Renal pelvis (tissue), 12 donors: Measurements from ENCODE around the gene KRTAP13-1. TPM values are rescaled to one million over a fixed set of nuclear protein-coding genes. Genes with fewer than 3 reads are reported as not detected.

Source experiments
- DNase-seq: peaks from one replicate; pipeline ENCODE4 v3.0.0-alpha.2; 2013
- long read RNA-seq, 16 experiments: transcript quantifications; one replicate each; lab custom pipeline, GENCODE V29; 2026
- polyA plus RNA-seq, 3 donors: library from polyadenylated mRNA; unstranded; fragments of 120-200 nt; gene quantifications; one replicate each; pipeline ENCODE4 v1.2.1, GENCODE V29; 2013; ENCODE audit not compliant: insufficient read length in 3 of 3

Gene KRTAP13-1, protein sequence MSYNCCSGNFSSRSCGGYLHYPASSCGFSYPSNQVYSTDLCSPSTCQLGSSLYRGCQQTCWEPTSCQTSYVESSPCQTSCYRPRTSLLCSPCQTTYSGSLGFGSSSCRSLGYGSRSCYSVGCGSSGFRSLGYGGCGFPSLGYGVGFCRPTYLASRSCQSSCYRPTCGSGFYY
- not detected for polyA plus RNA-seq
- long read RNA-seq, donor 1: 0 reads
- long read RNA-seq, donor 2: 0 reads
- long read RNA-seq, donor 3: 0 reads
- long read RNA-seq, donor 4: 0 reads
- long read RNA-seq, donor 5: 0 reads
- long read RNA-seq, donor 6: 0 reads
- long read RNA-seq, donor 7: 0 reads
- long read RNA-seq, donor 8: 0 reads
- long read RNA-seq, donor 9: 0 reads
- long read RNA-seq, donor 10: 0 reads
- long read RNA-seq, donor 11: 0 reads
- long read RNA-seq, donor 12: 0 reads
- long read RNA-seq, donor 13: 0 reads
- long read RNA-seq, donor 14: 0 reads
- long read RNA-seq, donor 15: 0 reads
- long read RNA-seq, donor 16: 0 reads

- DNase-seq: no peak
Measured at GRCh38 chr21:30395731-30396130, at the start of gene KRTAP13-1. TSS of gene KRTAP13-1 (plus strand) at chr21:30396031. CDS start at chr21:30396087, 56 bp downstream.

DNA sequence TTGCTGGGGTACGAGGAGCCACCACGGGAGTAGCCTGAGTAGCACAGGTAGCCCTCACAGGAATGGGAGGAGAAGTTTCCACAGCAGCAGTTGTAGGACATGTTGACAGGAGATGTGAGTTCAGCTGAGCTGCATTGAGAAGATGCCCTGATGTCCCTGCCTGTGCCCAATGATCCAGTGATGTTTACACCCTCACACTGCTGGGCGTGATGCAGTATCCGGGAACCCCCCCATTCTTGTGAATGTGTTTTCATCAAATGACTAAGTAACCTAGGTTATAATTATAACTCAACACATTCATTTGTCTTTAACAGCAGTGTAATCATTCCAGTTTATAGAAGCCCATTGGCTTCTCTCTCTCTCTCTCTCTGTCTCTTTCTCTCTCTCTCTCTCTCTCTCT lies 47.3 kb upstream of the KRTAP13-1 start, which contains the start of gene KRTAP23-1:
TSS of gene KRTAP23-1 (minus strand) at position 101 of the 400 bp plus-strand sequence. CDS start at position 101, 0 bp downstream.
- DNase-seq: no peak

DNA sequence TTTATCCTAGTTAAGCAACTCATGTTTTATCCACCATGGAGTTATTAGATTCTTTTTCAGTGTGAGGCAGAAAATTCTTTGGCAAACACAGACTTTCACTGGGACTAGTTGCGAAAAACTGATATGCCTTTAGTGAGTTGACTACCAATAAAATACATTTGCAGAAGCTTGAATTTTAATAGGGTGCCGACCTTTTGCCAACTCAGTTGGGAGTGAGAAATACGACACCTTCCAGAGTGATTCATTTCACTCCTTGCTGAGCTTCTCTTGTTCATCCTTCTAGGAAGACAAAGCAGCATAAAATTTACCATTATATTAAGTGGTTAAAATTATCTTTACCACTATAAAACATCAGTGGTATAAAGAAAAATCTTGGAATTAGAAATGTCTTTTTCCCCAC lies 46.3 kb upstream of the KRTAP13-1 start:
- peak; percentile 12 for DNase-seq

DNA sequence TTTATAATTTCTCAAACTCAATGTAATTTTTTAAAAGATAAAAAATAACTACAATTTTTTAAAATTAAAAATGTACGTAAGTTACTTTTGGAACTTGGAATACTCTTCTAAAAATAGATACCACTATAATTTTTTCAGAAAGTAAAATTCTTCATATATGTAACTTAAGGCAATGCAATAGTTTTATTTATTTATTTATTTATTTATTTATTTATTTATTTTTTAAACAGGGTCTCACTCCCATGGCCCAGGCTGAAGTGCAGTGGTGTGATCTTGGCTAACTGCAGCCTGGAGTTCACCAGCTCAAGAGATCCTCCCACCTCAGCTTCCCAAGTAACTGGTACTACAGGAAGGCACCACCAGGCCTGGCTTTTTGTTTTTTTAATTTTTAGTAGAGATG lies 44.3 kb upstream of the KRTAP13-1 start:
- no peak for DNase-seq

DNA sequence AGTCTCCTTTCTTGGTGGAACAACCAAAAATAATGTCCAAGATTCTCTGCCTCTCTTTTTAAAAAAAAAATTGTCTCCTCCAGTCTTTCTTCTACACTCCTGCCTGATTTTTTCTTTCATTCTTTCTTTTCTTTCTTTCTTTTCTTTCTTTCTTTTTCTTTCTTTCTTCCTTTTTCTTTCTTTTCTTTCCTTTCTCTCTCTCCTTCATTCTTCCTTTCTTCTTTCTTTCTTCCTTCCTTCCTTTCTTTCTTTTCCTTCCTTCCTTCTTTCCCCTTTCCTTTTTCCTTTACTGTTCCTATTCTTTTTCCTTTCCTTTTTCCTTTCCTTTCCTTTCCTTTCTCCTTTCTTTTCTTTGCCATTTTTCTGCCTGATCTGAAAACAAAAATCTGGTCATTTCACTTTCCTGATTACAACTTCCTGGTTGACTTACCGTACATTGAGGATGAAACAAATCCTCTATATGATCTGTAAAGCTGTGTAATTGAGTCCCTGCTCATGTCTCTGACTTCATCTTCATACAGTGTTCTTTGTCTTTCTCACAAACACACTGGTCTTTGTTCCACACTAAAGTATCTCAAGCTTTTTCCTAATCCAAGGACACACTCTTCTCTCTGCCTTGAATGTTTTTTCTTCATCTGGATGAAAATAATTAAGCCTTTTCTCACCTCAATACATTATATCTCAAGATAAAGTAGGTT lies 41.4 kb upstream of the KRTAP13-1 start:
- DNase-seq: no peak

DNA sequence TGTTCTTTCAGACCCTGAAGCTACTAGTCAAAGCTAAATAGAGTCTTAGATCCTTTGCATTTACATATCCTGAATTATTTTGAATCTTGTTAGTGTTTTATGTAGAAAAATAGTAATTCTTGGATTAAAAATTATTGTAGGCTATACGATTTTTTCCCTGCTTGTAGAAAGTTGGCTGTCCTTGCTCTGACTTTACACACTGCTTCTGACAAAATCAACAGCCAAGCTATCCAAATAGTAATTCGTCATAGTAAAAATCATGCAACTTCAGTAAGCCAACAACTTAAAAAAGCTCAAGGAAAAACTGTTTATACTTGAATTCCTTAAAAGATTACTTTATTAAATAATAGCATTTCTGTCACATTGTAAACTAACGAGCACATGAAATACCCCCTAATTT lies 39.9 kb upstream of the KRTAP13-1 start:
- DNase-seq: no peak

DNA sequence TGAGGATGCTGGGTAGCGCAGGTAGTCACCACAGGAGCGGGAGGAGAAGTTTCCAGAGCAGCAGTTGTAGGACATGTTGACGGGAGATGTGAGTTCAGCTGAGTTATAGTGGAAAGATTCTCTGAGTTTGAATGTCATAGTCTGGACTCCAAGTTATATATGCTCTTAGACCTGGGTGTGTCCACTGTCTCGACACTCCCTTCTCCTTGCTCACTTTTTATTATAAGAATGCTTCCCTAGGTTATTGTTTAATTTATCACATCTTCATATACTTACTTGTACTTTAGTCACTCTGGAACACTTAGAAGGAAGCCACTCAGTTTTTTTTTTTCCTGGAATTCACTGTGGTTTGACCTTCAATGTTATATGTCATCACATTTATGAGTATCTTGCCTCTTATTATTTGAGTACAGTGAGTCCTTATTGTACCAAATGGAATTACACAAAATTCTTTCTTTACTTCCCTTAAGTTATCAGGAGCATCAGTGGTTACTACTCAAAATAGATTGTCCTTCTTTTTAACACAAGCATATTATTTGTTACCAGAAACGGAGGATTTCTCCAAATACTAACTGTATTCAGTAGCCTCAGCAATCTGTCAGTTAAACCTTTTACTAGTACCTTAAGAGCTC lies 23.6 kb upstream of the KRTAP13-1 start, which contains the start of gene KRTAP13-2:
TSS of gene KRTAP13-2 (minus strand) at position 133 of the 632 bp plus-strand sequence. CDS start at position 75, 58 bp downstream.
- DNase-seq: no peak

GRCh38 chr21:30382201-30382600 lies 13.6 kb upstream of the KRTAP13-1 start:
- no peak for DNase-seq

DNA sequence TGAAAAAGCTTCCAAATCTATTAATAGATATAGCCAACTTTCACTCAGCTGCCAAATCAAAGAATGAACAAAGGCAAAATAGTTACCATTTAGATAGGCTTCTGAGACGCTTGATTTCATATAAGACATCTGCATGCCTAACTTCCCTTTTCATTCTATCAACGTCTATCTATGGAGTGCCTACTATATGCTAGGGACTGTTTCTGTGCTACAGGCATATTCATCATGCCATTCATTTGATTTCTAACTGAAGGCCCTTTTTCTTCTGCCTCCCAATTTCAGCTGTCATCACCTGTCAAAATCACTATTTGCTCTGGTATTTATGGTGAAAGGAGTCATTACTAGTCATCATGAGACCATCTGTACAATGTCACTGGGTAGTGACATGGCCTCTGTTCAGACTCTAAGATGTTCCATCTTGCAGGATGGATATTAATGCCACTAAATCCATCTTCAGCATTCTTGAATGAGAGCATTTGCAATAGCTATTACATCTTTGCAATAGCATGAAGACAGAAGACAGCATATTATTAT lies 4.3 kb upstream of the KRTAP13-1 start:
- DNase-seq: no peak

- peak; percentile 27 for DNase-seq
Measured at GRCh38 chr21:30408782-30409494, 13.1 kb downstream of the KRTAP13-1 start.

DNA sequence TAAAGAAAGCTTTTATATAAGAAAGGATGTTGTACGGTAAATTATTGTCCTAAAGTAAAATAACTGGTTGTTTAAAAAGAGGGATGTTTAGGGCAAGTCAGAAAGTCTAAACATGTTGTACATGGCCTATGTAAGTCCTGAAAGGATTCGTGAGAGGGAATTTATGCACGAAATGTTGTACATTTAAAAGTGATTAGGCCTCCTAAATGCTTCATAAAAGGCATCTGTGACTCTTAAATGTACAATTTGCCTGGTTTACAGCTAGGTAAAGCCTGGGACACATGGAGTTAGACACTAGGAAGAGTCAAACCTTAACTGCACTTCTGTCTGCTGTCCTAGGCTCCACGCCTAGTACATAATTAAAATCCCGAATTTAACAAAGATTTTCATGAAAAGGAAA lies 20.2 kb downstream of the KRTAP13-1 start:
- DNase-seq: no peak

DNA sequence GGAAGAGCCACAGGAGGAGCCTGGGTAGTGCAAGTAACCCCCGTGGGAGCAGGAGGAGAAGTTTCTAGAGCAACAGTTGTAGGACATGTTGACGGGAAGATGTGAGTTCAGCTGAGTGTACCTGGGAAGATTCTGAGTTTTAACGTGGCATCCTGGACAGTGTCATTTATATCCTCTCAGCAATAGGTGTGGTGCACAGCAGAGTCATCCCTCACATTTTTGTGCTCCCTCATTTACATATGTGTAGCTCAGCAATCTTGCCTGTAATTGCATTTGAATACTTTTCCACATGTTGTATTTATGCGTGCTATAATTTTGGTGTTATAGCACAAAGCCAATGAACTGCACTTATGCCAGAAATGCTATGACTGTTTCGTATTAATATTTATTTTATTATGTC lies 30.0 kb downstream of the KRTAP13-1 start, which contains the start of gene KRTAP13-3:
TSS of gene KRTAP13-3 (minus strand) at position 101 of the 400 bp plus-strand sequence. CDS start at position 87, 14 bp downstream.
- no peak for DNase-seq

- DNase-seq: no peak
Measured at GRCh38 chr21:30426731-30427130, 30.9 kb downstream of the KRTAP13-1 start.

DNA sequence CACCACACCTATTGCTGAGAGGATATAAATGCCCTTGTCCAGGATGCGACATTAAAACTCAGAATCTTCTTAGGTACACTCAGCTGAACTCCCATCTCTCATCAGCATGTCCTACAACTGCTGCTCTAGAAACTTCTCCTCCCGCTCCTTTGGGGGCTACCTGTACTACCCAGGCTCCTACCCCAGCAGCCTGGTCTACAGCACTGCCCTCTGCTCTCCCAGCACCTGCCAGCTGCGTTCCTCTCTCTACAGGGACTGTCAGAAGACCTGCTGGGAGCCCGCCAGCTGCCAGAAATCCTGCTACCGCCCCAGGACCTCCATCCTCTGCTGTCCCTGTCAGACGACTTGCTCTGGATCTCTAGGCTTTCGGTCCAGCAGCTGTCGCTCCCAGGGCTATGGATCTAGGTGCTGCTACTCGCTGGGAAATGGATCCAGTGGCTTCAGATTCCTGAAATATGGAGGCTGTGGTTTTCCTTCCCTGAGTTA lies 34.4 kb downstream of the KRTAP13-1 start, which contains the start of gene KRTAP13-4:
TSS of gene KRTAP13-4 (plus strand) at position 51 of the 486 bp plus-strand sequence. CDS start at position 107, 56 bp downstream.
- DNase-seq: no peak

DNA sequence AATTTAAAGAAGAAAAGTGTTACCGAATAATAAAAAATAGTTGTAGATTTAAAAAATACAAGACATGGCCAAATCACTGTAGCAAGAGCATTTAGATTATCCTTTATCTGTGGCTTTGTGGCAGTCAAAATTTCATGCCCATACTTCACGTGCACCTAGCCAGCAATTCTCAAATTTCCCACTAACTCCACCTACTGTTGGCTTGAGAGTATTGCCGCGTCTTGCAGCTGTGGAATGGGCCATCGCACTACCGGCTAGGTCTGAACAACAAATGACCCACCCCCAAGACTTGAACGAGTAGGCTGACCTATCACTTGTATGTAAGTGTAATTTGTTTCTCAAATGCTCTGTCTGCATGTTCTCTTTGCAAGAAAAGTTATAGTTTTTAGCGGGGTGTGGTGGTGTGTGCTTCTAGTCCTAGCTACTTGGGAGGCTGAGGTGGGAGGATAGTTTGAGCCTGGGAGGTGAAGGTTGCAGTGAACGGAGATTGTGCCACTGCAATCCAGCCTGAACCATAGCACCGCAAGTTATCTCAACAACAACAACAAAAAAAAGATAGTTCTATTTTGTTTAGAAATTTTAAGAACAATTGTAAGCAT lies 38.3 kb downstream of the KRTAP13-1 start:
- no peak for DNase-seq

DNA sequence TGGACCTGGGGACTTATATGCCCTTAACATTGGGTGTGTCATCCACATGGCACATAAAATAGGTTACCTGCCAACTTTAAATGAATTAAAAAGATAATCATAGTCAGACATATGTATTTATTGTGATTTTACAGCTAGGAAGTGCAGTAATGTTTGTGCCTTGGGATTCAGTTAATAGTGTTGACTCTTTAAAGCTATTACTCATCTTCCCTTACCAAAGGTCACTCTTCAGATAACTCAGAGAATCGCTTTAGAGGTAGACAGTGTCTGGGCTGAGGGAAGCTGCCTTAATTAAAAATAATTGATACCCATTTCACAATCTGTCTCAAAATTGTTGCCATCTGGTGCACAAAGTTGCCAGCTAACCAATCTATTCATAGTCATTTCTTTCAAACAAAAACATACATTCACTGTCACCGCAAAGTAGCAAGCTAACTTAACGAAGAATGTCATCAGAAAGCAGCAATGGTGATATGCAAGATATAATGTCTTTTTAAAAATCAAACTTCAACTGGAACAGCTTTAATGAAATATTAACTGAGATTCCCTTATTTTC lies 41.3 kb downstream of the KRTAP13-1 start:
- no peak for DNase-seq

DNA sequence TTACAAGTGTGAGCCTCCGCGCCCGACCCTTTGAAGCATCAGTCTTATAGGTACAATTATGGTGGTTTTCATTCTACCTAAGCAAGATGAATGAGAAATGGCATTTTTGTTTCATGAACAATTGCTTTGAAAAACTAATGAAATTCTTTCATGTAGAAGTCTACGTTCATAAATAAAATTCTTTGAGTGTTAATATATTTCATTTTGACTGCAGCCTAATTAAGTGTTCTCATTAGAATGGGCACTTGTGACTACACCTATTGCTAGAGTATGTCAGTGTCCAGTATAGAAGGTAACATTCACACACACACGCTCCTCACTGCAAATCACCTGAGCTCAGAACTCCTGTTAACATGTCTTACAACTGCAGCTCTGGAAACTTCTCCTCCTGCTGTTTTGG lies 44.1 kb downstream of the KRTAP13-1 start, which contains the start of gene KRTAP15-1:
TSS of gene KRTAP15-1 (plus strand) at position 301 of the 400 bp plus-strand sequence. CDS start at position 354, 53 bp downstream.
- DNase-seq: no peak

DNA sequence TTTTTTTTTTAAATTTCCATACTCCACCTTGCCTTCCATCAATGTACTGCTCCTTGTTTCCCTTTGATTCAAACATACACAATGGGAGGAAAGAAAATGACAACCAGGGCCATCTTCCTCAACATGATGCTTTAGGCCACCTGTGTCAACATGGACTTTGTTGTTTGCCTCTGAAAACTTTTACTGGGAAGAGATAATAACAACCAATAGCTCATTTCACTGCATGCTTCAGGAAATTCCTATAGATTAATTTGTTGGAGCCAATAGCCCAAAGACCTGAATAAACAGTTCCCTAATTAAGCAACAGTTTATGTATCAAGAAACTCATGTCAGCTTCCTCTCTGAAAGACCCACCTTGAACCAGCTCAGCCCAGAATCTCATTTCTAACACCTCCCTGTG lies 47.4 kb downstream of the KRTAP13-1 start:
- no peak for DNase-seq

DNA sequence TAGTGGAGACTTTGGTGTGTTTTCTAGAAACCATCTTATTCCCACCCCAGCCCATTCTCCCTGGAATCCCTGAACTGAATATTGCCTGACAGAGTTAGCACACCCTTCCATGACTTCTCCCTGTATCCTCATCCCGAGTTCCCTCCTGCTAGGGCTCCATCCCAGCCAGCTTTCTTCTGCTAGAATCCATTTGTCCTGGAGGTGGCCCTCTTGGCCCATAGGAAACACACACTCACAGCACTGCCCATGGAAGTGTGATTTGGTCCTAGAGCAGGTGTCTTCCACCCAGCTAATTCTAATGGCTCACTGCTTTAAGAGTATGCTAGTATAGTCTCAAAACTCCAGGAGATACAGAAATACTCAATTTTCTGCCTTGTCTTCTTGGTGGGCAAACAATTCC lies 48.4 kb downstream of the KRTAP13-1 start:
- DNase-seq: no peak
